ENCODE data around the gene NME7.

DNA sequence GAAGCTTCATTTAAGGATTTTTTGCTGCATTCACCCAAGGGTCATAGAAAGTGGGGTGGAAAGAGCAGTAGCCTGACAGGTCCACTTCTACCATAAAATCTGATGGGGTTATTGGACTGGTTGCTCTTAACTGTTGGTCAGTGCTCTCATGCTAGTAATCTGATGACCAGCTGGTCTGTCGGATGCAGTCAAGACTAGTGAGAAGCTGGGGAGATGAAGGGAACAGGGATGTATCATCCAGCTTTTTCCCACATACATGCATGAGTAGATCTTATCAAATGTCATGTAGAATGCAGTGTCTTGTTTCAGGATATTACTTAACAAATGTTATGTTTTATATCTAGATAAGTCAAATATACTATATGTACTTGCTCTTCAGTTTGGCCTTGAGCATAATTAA, 250.0 kb downstream of the NME7 start:
- TF ChIP-seq, protein P1, sequence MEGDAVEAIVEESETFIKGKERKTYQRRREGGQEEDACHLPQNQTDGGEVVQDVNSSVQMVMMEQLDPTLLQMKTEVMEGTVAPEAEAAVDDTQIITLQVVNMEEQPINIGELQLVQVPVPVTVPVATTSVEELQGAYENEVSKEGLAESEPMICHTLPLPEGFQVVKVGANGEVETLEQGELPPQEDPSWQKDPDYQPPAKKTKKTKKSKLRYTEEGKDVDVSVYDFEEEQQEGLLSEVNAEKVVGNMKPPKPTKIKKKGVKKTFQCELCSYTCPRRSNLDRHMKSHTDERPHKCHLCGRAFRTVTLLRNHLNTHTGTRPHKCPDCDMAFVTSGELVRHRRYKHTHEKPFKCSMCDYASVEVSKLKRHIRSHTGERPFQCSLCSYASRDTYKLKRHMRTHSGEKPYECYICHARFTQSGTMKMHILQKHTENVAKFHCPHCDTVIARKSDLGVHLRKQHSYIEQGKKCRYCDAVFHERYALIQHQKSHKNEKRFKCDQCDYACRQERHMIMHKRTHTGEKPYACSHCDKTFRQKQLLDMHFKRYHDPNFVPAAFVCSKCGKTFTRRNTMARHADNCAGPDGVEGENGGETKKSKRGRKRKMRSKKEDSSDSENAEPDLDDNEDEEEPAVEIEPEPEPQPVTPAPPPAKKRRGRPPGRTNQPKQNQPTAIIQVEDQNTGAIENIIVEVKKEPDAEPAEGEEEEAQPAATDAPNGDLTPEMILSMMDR (IDR thresholded peaks at IDR 0.05), result no peak
- TF ChIP-seq POLR2AphosphoS5 (IDR thresholded peaks at IDR 0.05; ENCODE audit: low read depth, low read length) (no peak), TCF7L2 (IDR thresholded peaks at IDR 0.05; ENCODE audit: low read depth, low read length) (no peak), SIN3A (IDR thresholded peaks at IDR 0.05; ENCODE audit: borderline replicate concordance, insufficient read depth, low read depth, low read length) (no peak)
- TF ChIP-seq, protein P2, sequence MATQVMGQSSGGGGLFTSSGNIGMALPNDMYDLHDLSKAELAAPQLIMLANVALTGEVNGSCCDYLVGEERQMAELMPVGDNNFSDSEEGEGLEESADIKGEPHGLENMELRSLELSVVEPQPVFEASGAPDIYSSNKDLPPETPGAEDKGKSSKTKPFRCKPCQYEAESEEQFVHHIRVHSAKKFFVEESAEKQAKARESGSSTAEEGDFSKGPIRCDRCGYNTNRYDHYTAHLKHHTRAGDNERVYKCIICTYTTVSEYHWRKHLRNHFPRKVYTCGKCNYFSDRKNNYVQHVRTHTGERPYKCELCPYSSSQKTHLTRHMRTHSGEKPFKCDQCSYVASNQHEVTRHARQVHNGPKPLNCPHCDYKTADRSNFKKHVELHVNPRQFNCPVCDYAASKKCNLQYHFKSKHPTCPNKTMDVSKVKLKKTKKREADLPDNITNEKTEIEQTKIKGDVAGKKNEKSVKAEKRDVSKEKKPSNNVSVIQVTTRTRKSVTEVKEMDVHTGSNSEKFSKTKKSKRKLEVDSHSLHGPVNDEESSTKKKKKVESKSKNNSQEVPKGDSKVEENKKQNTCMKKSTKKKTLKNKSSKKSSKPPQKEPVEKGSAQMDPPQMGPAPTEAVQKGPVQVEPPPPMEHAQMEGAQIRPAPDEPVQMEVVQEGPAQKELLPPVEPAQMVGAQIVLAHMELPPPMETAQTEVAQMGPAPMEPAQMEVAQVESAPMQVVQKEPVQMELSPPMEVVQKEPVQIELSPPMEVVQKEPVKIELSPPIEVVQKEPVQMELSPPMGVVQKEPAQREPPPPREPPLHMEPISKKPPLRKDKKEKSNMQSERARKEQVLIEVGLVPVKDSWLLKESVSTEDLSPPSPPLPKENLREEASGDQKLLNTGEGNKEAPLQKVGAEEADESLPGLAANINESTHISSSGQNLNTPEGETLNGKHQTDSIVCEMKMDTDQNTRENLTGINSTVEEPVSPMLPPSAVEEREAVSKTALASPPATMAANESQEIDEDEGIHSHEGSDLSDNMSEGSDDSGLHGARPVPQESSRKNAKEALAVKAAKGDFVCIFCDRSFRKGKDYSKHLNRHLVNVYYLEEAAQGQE (IDR thresholded peaks at IDR 0.05; ENCODE audit: insufficient read depth in 1 of 2, low read depth in 2 of 2, low read length in 1 of 2), result no peak
